GM12872 (cell line): Measurements from ENCODE around the gene PCDH15.

Source experiments
- TF ChIP-seq, protein P1 (sequence below): IDR thresholded peaks from 3 replicates; pipeline ENCODE4 v1.5.1; 2011; ENCODE audit warnings: low read depth, mild to moderate bottlenecking, low read length, moderate library complexity; ENCODE audit not compliant: insufficient read depth

The PCDH15 gene

DNA sequence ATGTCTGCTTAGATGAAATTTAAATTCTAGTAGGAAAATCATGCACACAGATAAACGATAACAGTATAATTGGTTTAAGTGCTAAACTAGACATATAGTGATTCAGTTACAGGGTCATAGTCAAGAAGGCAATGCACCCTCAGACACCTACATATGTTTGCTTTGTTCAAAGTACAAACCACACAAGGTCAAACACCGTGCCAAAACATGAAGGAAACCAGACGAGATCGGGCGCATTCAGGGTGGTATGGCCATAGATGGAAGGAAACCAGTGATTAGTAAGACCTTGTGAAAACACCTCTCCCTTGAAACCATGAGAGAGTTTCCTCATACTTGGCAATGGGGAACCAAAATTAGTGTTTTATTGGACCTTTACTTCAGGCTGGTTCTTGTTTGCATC, 906.9 kb downstream of the PCDH15 start:
- TF ChIP-seq, protein P1, sequence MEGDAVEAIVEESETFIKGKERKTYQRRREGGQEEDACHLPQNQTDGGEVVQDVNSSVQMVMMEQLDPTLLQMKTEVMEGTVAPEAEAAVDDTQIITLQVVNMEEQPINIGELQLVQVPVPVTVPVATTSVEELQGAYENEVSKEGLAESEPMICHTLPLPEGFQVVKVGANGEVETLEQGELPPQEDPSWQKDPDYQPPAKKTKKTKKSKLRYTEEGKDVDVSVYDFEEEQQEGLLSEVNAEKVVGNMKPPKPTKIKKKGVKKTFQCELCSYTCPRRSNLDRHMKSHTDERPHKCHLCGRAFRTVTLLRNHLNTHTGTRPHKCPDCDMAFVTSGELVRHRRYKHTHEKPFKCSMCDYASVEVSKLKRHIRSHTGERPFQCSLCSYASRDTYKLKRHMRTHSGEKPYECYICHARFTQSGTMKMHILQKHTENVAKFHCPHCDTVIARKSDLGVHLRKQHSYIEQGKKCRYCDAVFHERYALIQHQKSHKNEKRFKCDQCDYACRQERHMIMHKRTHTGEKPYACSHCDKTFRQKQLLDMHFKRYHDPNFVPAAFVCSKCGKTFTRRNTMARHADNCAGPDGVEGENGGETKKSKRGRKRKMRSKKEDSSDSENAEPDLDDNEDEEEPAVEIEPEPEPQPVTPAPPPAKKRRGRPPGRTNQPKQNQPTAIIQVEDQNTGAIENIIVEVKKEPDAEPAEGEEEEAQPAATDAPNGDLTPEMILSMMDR, result no peak

DNA sequence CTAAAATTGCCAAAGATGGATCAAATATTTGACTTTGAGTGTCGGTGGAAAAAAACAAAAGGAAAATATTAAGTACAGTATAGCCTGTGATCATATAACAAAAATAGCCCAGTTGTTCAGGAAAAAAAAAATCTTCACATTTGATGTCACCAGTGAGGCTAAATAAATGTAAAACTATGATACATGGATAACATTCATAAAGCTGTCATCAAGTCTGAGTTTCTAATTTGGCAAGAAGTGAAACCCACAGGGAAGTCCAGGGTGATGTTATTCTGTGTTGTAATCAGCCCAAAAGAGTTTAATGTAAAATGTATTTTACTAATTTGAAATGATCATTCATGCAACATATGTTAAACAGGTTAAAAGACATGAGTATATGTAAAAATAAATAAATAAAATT, 908.0 kb downstream of the PCDH15 start:
- TF ChIP-seq, protein P1, result no peak

DNA sequence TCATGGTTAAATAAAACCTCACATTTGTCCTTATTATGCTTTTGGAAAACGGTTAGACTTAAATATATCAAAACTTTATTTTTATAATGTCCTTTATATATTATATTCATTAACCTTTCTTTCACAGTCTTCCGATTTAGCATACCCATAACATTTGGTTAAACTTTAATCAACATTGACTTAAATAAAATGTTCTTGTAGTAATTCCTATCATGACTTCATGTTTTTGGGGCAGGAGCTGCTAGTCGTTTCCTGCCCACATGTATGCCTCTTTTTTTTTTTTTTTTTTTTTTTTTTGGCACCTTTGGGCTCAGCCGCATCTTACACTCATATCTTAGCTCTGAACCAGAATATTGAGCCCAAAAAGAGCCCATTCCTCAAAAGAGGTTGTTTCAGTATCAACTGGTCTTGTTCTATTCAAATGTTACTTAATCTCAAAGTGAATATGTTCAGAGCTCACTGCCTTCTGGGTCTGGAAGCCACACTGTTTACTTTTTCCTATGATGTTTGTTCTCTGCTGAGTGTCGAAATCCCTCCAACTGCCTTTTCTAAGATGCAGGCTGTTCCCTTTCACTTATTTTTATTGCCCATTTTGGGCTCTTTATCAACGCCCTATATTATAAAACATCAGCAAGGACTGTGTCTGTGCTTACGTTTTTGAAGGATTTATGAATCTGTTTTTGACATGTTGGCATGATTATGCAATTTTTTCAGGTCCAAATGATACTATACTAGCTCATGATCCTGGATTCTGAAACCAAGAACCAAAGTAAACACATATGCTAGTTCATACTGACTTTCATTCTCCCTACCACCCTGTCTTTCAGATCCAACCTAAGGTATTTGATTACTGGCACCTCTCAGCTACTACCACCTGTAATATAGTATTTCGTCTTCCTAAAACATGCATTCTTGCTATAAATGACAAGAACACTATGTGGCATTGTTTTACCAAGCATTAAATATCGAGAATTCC, 914.4 kb downstream of the PCDH15 start:
- TF ChIP-seq, protein P1, result no peak

DNA sequence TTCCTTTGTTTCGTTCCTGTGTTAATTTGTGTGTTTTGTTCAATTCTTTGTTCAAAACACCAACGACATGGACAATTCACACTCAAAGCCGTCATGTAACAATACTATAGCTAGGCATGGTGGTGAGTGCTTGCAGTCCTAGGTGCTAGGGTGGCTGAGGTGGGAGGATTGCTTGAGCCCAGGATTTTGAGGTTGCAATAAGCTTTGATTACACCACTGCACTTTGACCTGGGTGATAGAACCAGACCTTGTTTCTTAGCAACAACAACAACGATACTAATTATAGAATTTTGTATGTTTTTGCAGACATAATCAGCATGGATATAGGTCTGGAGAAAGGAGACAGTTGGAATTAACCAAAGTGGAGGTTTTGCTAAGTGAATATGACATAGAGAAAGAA, 936.2 kb downstream of the PCDH15 start:
- TF ChIP-seq, protein P1, result no peak

DNA sequence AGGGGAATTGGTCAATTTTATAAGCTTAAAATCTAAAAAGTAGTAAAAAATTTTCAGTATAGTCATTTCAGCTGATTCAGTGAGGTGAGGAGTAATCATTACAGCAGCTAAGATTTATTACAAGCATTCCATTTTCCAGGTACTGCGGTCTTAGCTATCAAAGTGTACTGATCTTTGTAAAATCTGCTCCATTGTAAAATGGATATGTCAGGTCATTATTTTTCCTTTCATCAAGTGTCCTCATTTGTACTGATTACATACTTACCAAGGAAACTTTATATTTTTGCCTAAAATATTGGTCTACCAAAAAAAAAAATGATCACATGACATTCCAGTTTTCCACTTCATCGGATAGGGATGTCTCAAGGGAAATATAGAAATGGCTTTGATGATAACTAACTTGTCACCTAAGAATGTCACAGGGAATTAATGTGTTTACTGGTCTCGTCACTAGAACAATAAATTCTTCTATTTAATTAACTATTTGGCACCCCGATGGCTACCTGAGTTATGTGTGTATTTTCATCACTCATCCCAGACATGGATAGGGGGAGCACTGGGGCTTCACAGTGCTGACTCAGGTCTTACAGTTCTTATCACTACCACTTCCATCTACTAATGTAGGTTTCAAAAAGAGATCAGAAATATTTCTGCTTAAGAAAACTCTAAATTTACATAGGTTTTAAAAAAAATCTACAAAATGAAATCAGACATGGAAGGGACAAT, 948.4 kb downstream of the PCDH15 start:
- TF ChIP-seq, protein P1, result no peak

DNA sequence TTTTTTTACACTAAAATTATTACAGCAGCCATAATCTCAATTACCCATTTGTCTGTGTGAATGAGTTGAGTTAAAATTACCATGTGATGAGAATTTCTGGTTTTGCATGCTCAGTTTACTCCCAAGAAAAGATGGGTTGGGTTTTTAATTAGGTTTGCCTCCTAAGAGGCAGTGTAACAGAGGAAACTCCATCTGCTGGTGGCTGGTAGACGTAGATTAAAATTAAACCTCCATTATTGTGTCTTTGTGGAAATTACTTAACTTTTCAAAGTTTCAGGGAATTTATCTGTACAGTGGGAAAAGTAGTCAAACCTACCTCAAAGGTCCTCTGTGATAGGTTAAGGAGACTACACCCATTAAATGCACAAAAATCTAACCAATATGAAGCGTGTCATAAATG, 954.2 kb downstream of the PCDH15 start:
- TF ChIP-seq, protein P1, result no peak

DNA sequence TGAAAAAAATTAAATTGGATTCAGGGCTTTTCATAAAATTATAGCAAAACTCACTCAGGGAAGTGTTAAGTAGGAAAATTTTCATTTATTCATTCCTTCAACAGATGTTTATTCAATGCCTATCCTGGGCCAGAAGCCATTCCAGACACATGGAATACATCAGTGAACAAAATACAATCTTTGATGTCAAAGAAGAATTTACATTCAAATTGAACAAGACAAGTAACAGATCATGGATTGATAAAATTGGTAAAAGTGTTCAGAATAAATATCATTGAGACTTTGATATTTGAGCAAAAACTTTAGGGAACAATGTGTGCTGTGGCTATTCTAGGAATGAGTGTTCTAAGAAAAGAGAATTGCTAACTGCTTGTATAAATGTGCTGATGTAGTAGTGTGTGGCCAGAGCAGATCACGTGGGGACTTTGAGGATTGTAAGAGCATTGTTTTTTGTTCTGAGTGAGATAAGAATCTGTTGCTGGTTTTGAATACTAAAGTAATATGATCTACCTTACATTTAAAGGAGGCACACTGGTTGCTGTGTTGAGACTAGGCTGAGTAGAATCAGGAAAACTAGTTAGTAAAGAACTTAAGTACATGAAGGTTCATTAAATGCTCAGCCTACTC, 957.2 kb downstream of the PCDH15 start:
- TF ChIP-seq, protein P1, result no peak
